Measurements from ENCODE around the gene NKIRAS2. TPM values are rescaled to one million over a fixed set of nuclear protein-coding genes. Genes with fewer than 3 reads are reported as not detected.

The NKIRAS2 gene
- total RNA-seq (2012; rRNA removed) (20.8 and 25.6 TPM in 2 replicates), polyA plus RNA-seq (2012; rRNA removed) (51.8 and 55.1 TPM in 2 replicates), Bru-seq, nascent RNA (percentile 63 among the genes with signal in this experiment), BruChase-seq, experiment 1, labeled RNA remaining after a 6-hour chase (percentile 78 among the genes with signal in this experiment), BruChase-seq, experiment 2, labeled RNA remaining after a 2-hour chase (percentile 73 among the genes with signal in this experiment)
- polyA plus RNA-seq (2012; cell fraction: cytosol; rRNA removed): 41.4 and 62.6 TPM in 2 replicates
- 48.8 and 49.1 TPM in 2 replicates for polyA plus RNA-seq (2012; cell fraction: nucleus; rRNA removed; ENCODE audit: low replicate concordance)
- long read RNA-seq, transcript NKIRAS2-206 (4 exons, 1,909 nt): major isoform, 24 of 57 reads
- long read RNA-seq, partial matches to known transcripts: 0 of 57 reads
- long read RNA-seq, other reads (novel, unspliced or antisense): 27 of 57 reads

GRCh38 chr17:42019509-42020404 lies at the start of gene NKIRAS2:
Gene NKIRAS2 (plus strand): TSS chr17:42020090. CDS start chr17:42021578, 1,488 bp downstream.
- DNase-seq: peak; percentile 85
- Histone ChIP-seq H4K5ac (ENCODE audit: low read depth, low read length) (peak within 1 kb of the TSS; percentile 79), H4K91ac (ENCODE audit: insufficient read depth, low read depth, low read length) (peak within 1 kb of the TSS; percentile 29), H3K9ac (ENCODE audit: low read depth, low read length) (peak within 1 kb of the TSS; percentile 83), H2AFZ (replicated peaks; ENCODE audit: low read length, poor library complexity) (peak within 1 kb of the TSS; percentile 87), H4K8ac (ENCODE audit: low read depth in 2 of 2, low read length in 2 of 2) (peak within 1 kb of the TSS; percentile 88 to 90), H3K79me1 (ENCODE audit: low read depth in 1 of 2, low read length in 2 of 2) (peaks cover 12 to 50% of the 10 kb centered on the region in 2 experiments), H3K56ac (ENCODE audit: extremely low read depth, insufficient read depth, low read length) (peak within 1 kb of the TSS; percentile 87), H3K18ac (ENCODE audit: low read depth, low read length) (no peak within 1 kb of the TSS; the same call in 1 of the 2 replicates), H2AK9ac (replicated peaks; ENCODE audit: low read depth, low read length, poor library complexity) (peak within 1 kb of the TSS; percentile 86), H2BK20ac (ENCODE audit: low read depth, low read length) (no peak within 1 kb of the TSS), H3K36me3 (ENCODE audit: control insufficient read depth, insufficient read depth, low read length) (peaks cover 18% of the 10 kb centered on the region), H3K14ac (replicated peaks; ENCODE audit: low read depth, low read length) (peak within 1 kb of the TSS; percentile 71), H3K9me1 (ENCODE audit: insufficient read depth, low read length) (peaks cover 8% of the 10 kb centered on the region), H3K9me3 (ENCODE audit: control insufficient read depth, insufficient read depth, low read length) (no peaks in the 10 kb centered on the region), H3K4ac (ENCODE audit: low read depth, low read length) (peak within 1 kb of the TSS; percentile 65), H3K4me1 (ENCODE audit: control insufficient read depth, insufficient read depth, low read length) (peaks cover 3% of the 10 kb centered on the region; the same call in 1 of the 2 replicates), H3K27ac (ENCODE audit: insufficient read depth, low read length) (peak within 1 kb of the TSS; percentile 72), H2AK5ac (ENCODE audit: low read depth, low read length) (no peak within 1 kb of the TSS), H3K4me3 (ENCODE audit: insufficient read depth, low read depth, low read length) (peak within 1 kb of the TSS; percentile 87), H3K23ac (ENCODE audit: low read depth, low read length) (peak within 1 kb of the TSS; percentile 67; the same call in 1 of the 2 replicates), H3K4me2 (ENCODE audit: low read depth, low read length) (peak within 1 kb of the TSS; percentile 80), H2BK120ac (ENCODE audit: low read depth, low read length) (peak within 1 kb of the TSS; percentile 23), H2BK15ac (ENCODE audit: low read depth, low read length) (no peak within 1 kb of the TSS; the same call in 2 of the 3 replicates), H4K20me1 (ENCODE audit: insufficient read depth, low read length) (peaks cover 8% of the 10 kb centered on the region; the same call in 1 of the 2 replicates), H3K27me3 (ENCODE audit: control insufficient read depth, insufficient read depth, low read length) (no peaks in the 10 kb centered on the region), H2BK5ac (ENCODE audit: low read depth, low read length, poor library complexity, severe bottlenecking) (peak within 1 kb of the TSS; percentile 49)
- TF ChIP-seq MAZ (IDR thresholded peaks at IDR 0.05; ENCODE audit: borderline replicate concordance, low read depth, low read length): peak; percentile 90
- no peak for TF ChIP-seq USF2 (IDR thresholded peaks at IDR 0.05; ENCODE audit: low read depth, low read length)
- no peak for TF ChIP-seq RCOR1 (IDR thresholded peaks at IDR 0.05; ENCODE audit: insufficient replicate concordance, low read length)
- TF ChIP-seq POLR2A (IDR thresholded peaks at IDR 0.05; ENCODE audit: low read depth, low read length): peak; percentile 60
- no peak for TF ChIP-seq RAD21 (IDR thresholded peaks at IDR 0.05; ENCODE audit: low read length)
- no peak for TF ChIP-seq RFX5 (IDR thresholded peaks at IDR 0.05; ENCODE audit: low read depth, low read length)
- 0 out of 2 replicates have a peak, but pooled peaks have one; percentile 33 for TF ChIP-seq MAFK (IDR thresholded peaks at IDR 0.05; ENCODE audit: low read depth, low read length)
- TF ChIP-seq, protein P1, sequence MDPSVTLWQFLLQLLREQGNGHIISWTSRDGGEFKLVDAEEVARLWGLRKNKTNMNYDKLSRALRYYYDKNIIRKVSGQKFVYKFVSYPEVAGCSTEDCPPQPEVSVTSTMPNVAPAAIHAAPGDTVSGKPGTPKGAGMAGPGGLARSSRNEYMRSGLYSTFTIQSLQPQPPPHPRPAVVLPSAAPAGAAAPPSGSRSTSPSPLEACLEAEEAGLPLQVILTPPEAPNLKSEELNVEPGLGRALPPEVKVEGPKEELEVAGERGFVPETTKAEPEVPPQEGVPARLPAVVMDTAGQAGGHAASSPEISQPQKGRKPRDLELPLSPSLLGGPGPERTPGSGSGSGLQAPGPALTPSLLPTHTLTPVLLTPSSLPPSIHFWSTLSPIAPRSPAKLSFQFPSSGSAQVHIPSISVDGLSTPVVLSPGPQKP (IDR thresholded peaks at IDR 0.05; ENCODE audit: borderline replicate concordance, low read depth, low read length): no peak
- peak; percentile 88 for TF ChIP-seq CTCF (conservative IDR thresholded peaks at IDR 0.05; ENCODE audit: low read depth, low read length)
- no peak for TF ChIP-seq MXI1 (IDR thresholded peaks at IDR 0.05; ENCODE audit: borderline replicate concordance, low read depth, low read length)
- ChIA-PET POLR2A (ENCODE audit: unreplicated experiment) (interaction anchor here (0.5 to 1.8 kb wide), 3 partner anchors 53 to 840 kb away, joined by 3 to 8 read pairs (median 3); partner anchors contain the start of gene CNP), CTCF (interaction anchor here (0.5 to 1.0 kb wide), 8 partner anchors 9 to 323 kb away, joined by 3 to 5 read pairs (median 3); no protein-coding TSS in a partner anchor)
- dilution Hi-C loops (cut with HindIII; ENCODE audit: low sequenced_read_pairs, unreplicated experiment) (no loop called here), intact Hi-C loops (cut with micrococcal nuclease) (no loop called here), in situ Hi-C loops (cut with MboI; ENCODE audit: low sequenced_read_pairs) (no loop called here)
- no TSS peak for BruUV-seq (replicated peaks)
- WGBS, 2 experiments (ENCODE audit: extremely low coverage in 2 of 2, insufficient read length in 1 of 2): 8% methylated on average over 15 of the region's 49 CpGs; no CpG with 5 or more reads in 1 of the 2 experiments
- ATAC-seq (ENCODE audit: low read depth): peak; percentile 83
